Measurements from ENCODE around the gene ANKRD49. TPM values are rescaled to one million over a fixed set of nuclear protein-coding genes. Genes with fewer than 3 reads are reported as not detected.

Gene ANKRD49
- total and polyA plus RNA-seq, 10 of the 15 experiments (the other 5 are each of a cell fraction or from before 2014, with no cell fraction given), result 19.2 to 46.6 (median 33.6) TPM

GRCh38 chr11:94500181-94500580, 6.4 kb downstream of the ANKRD49 start:
- SMC1A ChIA-PET (ENCODE audit: uncharacterized antibody, unreplicated experiment), result interaction anchor here (0.7 to 1.0 kb wide), 3 partner anchors 12 to 578 kb away, joined by 3 read pairs; partner anchors contain the start of gene C11orf97
- no peaks in the 10 kb centered on the region for H3K4me1 ChIP-seq (ENCODE audit: control insufficient read depth, insufficient read depth, low read length)
- no peak overlapping the region for H2AFZ ChIP-seq (ENCODE audit: control insufficient read depth, low read depth, low read length)
- in situ Hi-C loops (cut with MboI) (loop anchor here (5.0 to 10.0 kb wide), 3 partner anchors 173 to 605 kb away; no protein-coding TSS in a partner anchor), intact Hi-C loops (cut with micrococcal nuclease; ENCODE audit: unreplicated experiment) (loop anchor here (5.0 kb wide), 1 partner anchor 578 kb away; no protein-coding TSS in a partner anchor)
- H3K4me3 ChIP-seq, result no peak overlapping the region
- ATAC-seq (no peak), DNase-seq (ENCODE audit: low read depth, low spot score) (no peak), FAIRE-seq (no peak)
- H3K4me2 ChIP-seq (ENCODE audit: control insufficient read depth, insufficient read depth), result no peak overlapping the region
- CTCF ChIA-PET, result interaction anchor here (0.6 to 1.0 kb wide), 2 partner anchors 80 to 325 kb away, joined by 3 read pairs; no protein-coding TSS in a partner anchor
- no peak overlapping the region for H3K27ac ChIP-seq (ENCODE audit: control insufficient read depth, insufficient read depth)
- H3K36me3 ChIP-seq (ENCODE audit: control insufficient read depth in 2 of 2, insufficient read depth in 2 of 2, low read length in 1 of 2), result peaks cover 0 to 16% of the 10 kb centered on the region in 2 experiments; a peak in 3 of 4 replicates
- WGBS (ENCODE audit: insufficient coverage, insufficient replicate concordance, low lambda C conversion rate, missing lambda C conversion rate), result 93% methylated on average over 2 of the region's 2 CpGs
- RAD21 ChIA-PET (ENCODE audit: unreplicated experiment), result interaction anchor here (1.0 to 1.4 kb wide), 2 partner anchors 173 to 579 kb away, joined by 3 read pairs; no protein-coding TSS in a partner anchor
- no TSS peak for BruUV-seq (replicated peaks)
- peaks cover 4% of the 10 kb centered on the region for H3K79me2 ChIP-seq (ENCODE audit: control insufficient read depth, insufficient read depth, low read length)
- POLR2A ChIA-PET, result no interaction called here
- H3K9me3 ChIP-seq (replicated peaks; ENCODE audit: control insufficient read depth, insufficient read depth, low read length), result no peaks in the 10 kb centered on the region
- no peaks in the 10 kb centered on the region for H4K20me1 ChIP-seq (ENCODE audit: control insufficient read depth, insufficient read depth)
- H3K9ac ChIP-seq (ENCODE audit: control insufficient read depth, insufficient read depth, low read length), result no peak overlapping the region
- no peak for TF ChIP-seq ZBTB33 (IDR thresholded peaks at IDR 0.05)
- no peak for TF ChIP-seq E2F4 (IDR thresholded peaks at IDR 0.05; ENCODE audit: low read depth, low read length)
- no peak for TF ChIP-seq E4F1 (IDR thresholded peaks at IDR 0.05; ENCODE audit: borderline replicate concordance, partially characterized antibody)
- no peak for TF ChIP-seq TCF7 (IDR thresholded peaks at IDR 0.05; ENCODE audit: borderline replicate concordance)
- no peak for TF ChIP-seq STAT3 (IDR thresholded peaks at IDR 0.05; ENCODE audit: low read depth, low read length)
- TF ChIP-seq USF2 (IDR thresholded peaks at IDR 0.05; ENCODE audit: borderline replicate concordance, low read depth, low read length), result no peak
- no peak for TF ChIP-seq IRF3 (IDR thresholded peaks at IDR 0.05)
- TF ChIP-seq KDM1A (IDR thresholded peaks at IDR 0.05; ENCODE audit: borderline replicate concordance), result no peak
- no peaks in the 10 kb centered on the region for H3K27me3 ChIP-seq (replicated peaks in 1 of 2; ENCODE audit: control insufficient read depth in 2 of 2, insufficient read depth in 2 of 2, low read length in 1 of 2)

Data from GM12878 (cell line).